ENCODE data around the gene FANCI. TPM values are rescaled to one million over a fixed set of nuclear protein-coding genes. Genes with fewer than 3 reads are reported as not detected.

The FANCI gene
- total and polyA plus RNA-seq, 2 experiments from 2014 or later, result 63.6 to 66.8 TPM

DNA sequence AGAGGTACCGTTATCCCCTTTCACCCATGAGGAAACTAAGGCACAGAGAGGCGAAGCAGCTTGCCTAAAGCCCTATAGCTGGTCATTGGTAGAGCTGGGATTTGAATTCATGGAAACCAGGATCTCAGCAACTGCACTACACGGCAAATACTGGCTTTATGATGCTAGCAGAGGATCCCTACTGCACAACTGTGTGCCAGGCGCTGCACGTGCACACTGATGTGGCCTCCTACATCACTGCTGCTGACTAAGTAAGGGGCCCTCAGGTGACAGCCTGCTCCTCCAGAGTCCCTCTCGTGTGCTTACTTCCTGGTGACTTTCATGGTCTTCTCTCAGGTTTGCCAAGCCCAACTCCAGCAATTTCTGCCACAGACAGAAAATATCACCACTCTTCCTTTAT is 94.3 kb downstream of the FANCI start (continued):
- TF ChIP-seq CREB1 (CRISPR knock-in tag; IDR thresholded peaks at IDR 0.05; ENCODE audit: low read depth) (no peak), STAT1 (IDR thresholded peaks at IDR 0.05; ENCODE audit: unreplicated experiment) (no peak), EZH2phosphoT487 (IDR thresholded peaks at IDR 0.05; ENCODE audit: unreplicated experiment) (no peak), POLR2AphosphoS5 (IDR thresholded peaks at IDR 0.05; ENCODE audit: low read depth) (no peak)

DNA sequence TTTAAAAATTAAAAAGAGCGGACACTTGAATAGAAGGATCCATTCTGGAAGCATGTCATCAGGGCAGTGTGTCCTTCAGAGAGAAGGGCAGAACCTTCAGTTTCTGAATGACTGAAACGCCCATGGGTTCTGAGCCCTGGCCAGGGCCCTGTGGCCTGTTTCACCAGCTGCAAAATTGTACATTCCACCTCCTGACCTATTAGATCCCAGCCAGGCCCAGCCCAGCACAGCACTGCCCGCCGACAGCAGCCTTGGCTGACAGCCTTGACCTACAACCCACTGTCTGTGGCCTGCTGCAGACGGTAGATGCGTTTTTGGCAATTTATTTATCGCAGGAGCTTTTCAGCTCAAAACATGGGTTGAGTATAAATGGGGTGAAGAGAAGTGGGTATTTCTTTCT is 96.8 kb downstream of the FANCI start:
- H3F3A ChIP-seq (replicated peaks; ENCODE audit: low read depth), result no peaks in the 10 kb centered on the region
- TF ChIP-seq, protein P1, sequence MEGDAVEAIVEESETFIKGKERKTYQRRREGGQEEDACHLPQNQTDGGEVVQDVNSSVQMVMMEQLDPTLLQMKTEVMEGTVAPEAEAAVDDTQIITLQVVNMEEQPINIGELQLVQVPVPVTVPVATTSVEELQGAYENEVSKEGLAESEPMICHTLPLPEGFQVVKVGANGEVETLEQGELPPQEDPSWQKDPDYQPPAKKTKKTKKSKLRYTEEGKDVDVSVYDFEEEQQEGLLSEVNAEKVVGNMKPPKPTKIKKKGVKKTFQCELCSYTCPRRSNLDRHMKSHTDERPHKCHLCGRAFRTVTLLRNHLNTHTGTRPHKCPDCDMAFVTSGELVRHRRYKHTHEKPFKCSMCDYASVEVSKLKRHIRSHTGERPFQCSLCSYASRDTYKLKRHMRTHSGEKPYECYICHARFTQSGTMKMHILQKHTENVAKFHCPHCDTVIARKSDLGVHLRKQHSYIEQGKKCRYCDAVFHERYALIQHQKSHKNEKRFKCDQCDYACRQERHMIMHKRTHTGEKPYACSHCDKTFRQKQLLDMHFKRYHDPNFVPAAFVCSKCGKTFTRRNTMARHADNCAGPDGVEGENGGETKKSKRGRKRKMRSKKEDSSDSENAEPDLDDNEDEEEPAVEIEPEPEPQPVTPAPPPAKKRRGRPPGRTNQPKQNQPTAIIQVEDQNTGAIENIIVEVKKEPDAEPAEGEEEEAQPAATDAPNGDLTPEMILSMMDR (conservative IDR thresholded peaks at IDR 0.05; ENCODE audit: low read depth in 2 of 2), result no peak
- TF ChIP-seq, protein P2, sequence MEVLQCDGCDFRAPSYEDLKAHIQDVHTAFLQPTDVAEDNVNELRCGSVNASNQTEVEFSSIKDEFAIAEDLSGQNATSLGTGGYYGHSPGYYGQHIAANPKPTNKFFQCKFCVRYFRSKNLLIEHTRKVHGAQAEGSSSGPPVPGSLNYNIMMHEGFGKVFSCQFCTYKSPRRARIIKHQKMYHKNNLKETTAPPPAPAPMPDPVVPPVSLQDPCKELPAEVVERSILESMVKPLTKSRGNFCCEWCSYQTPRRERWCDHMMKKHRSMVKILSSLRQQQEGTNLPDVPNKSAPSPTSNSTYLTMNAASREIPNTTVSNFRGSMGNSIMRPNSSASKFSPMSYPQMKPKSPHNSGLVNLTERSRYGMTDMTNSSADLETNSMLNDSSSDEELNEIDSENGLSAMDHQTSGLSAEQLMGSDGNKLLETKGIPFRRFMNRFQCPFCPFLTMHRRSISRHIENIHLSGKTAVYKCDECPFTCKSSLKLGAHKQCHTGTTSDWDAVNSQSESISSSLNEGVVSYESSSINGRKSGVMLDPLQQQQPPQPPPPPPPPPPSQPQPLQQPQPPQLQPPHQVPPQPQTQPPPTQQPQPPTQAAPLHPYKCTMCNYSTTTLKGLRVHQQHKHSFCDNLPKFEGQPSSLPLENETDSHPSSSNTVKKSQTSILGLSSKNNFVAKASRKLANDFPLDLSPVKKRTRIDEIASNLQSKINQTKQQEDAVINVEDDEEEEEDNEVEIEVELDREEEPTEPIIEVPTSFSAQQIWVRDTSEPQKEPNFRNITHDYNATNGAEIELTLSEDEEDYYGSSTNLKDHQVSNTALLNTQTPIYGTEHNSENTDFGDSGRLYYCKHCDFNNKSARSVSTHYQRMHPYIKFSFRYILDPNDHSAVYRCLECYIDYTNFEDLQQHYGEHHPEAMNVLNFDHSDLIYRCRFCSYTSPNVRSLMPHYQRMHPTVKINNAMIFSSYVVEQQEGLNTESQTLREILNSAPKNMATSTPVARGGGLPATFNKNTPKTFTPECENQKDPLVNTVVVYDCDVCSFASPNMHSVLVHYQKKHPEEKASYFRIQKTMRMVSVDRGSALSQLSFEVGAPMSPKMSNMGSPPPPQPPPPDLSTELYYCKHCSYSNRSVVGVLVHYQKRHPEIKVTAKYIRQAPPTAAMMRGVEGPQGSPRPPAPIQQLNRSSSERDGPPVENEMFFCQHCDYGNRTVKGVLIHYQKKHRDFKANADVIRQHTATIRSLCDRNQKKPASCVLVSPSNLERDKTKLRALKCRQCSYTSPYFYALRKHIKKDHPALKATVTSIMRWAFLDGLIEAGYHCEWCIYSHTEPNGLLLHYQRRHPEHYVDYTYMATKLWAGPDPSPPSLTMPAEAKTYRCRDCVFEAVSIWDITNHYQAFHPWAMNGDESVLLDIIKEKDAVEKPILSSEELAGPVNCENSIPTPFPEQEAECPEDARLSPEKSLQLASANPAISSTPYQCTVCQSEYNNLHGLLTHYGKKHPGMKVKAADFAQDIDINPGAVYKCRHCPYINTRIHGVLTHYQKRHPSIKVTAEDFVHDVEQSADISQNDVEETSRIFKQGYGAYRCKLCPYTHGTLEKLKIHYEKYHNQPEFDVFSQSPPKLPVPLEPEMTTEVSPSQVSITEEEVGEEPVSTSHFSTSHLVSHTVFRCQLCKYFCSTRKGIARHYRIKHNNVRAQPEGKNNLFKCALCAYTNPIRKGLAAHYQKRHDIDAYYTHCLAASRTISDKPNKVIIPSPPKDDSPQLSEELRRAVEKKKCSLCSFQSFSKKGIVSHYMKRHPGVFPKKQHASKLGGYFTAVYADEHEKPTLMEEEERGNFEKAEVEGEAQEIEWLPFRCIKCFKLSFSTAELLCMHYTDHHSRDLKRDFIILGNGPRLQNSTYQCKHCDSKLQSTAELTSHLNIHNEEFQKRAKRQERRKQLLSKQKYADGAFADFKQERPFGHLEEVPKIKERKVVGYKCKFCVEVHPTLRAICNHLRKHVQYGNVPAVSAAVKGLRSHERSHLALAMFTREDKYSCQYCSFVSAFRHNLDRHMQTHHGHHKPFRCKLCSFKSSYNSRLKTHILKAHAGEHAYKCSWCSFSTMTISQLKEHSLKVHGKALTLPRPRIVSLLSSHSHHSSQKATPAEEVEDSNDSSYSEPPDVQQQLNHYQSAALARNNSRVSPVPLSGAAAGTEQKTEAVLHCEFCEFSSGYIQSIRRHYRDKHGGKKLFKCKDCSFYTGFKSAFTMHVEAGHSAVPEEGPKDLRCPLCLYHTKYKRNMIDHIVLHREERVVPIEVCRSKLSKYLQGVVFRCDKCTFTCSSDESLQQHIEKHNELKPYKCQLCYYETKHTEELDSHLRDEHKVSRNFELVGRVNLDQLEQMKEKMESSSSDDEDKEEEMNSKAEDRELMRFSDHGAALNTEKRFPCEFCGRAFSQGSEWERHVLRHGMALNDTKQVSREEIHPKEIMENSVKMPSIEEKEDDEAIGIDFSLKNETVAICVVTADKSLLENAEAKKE (CRISPR knock-in tag; IDR thresholded peaks at IDR 0.05), result no peak
- no peak for TF ChIP-seq EZH2phosphoT487 (IDR thresholded peaks at IDR 0.05; ENCODE audit: unreplicated experiment)
- no peak for TF ChIP-seq JUNB (IDR thresholded peaks at IDR 0.05; ENCODE audit: unreplicated experiment)
- TF ChIP-seq NANOG (IDR thresholded peaks at IDR 0.05; ENCODE audit: borderline replicate concordance), result no peak
- TF ChIP-seq STAT1 (IDR thresholded peaks at IDR 0.05; ENCODE audit: unreplicated experiment), result no peak

More for the DNA sequence above, 96.8 kb downstream of the FANCI start:
- ATAC-seq, result no peak
- H2AFZ ChIP-seq, result no peak overlapping the region
- no peak overlapping the region for H3K4me3 ChIP-seq
- H3K9me2 ChIP-seq (ENCODE audit: insufficient read depth), result no peaks in the 10 kb centered on the region
- H3K27me3 Mint-ChIP-seq (ENCODE audit: insufficient read depth, low read depth, poor library complexity), result peaks cover 15% of the 10 kb centered on the region
- no peaks in the 10 kb centered on the region for H3K36me3 Mint-ChIP-seq (ENCODE audit: low read depth)
- no peak for DNase-seq (ENCODE audit: low spot score)
- no peaks in the 10 kb centered on the region for H3K4me1 ChIP-seq (ENCODE audit: insufficient read depth)
- H3K4me3 Mint-ChIP-seq, result no peak overlapping the region
- H3K27ac ChIP-seq (ENCODE audit: low read depth), result no peak overlapping the region
- H4K20me1 ChIP-seq (replicated peaks; ENCODE audit: insufficient read depth), result no peaks in the 10 kb centered on the region
- H3K79me2 ChIP-seq (replicated peaks; ENCODE audit: insufficient read depth), result no peaks in the 10 kb centered on the region
- no peaks in the 10 kb centered on the region for H3K9me3 Mint-ChIP-seq
- no peak overlapping the region for H3K27ac Mint-ChIP-seq
- H3K4me1 Mint-ChIP-seq, result no peaks in the 10 kb centered on the region; the same call in 2 of the 3 replicates
- H3K4me2 ChIP-seq, result no peak overlapping the region
- no peaks in the 10 kb centered on the region for H3K36me3 ChIP-seq (ENCODE audit: insufficient read depth)
- peaks cover 13% of the 10 kb centered on the region for H3K27me3 ChIP-seq (ENCODE audit: insufficient read depth)

Measured in GM23338 (cell line).